ENCODE data around the gene KAZN.

Gene KAZN

DNA sequence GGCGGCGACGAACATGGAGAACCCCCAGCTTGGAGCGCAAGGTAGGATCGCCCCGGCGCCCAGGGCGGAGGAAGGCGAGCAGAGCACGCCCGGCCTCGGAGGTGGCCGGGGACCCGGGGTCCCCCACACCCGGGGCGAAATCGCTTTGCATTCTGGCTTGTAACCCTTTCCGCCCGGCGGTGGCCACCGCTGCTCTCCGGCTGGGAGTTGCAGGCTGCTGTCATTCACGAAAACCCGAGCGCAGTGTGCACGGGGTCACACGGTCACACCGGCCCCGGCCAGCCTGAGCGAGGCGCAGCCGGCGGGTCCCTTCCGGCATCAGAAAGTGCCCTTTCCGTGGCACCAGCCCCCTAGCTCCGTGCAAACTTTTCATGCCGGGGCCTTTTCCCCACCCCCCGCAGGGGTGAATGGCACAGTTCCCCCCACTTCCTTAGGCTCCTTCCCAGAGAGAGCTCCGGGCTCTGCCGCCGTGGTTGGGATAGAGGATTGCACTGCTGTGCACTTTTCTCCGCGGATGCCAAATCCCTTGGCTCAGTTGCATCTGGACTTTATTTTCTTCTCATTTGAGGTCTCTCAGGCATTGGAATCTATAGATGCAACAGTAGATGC, 802 bp downstream of the KAZN start (continued):
- TF ChIP-seq, protein P1, sequence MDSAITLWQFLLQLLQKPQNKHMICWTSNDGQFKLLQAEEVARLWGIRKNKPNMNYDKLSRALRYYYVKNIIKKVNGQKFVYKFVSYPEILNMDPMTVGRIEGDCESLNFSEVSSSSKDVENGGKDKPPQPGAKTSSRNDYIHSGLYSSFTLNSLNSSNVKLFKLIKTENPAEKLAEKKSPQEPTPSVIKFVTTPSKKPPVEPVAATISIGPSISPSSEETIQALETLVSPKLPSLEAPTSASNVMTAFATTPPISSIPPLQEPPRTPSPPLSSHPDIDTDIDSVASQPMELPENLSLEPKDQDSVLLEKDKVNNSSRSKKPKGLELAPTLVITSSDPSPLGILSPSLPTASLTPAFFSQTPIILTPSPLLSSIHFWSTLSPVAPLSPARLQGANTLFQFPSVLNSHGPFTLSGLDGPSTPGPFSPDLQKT (IDR thresholded peaks at IDR 0.05; ENCODE audit: borderline replicate concordance, low read depth, low read length): no peak
- TF ChIP-seq ZBTB7A (tag by site-specific recombination; IDR thresholded peaks at IDR 0.05; ENCODE audit: low read depth): no peak

DNA sequence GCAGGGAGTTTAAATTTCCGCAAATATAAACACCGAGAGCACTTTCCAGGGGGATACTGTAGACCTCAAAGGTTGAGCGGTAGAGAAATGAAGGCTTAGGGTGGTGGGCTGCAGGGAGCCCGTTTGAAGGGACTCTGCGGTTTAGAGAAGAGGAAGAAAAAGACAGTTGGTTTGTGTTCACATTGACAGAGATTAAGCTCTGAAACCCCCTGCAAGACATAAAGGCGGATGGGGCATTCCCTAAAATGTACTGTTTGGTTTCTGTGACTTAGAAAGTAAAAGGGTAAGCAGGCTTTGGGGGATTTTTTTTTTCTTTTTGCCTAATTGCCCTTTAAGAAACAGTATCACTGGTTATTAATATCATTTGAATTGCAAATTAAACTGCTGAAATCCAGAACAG, 1.3 kb downstream of the KAZN start:
- ChIA-PET CTCF (interaction anchor here (0.7 to 1.2 kb wide), 4 partner anchors 123 to 645 kb away, joined by 3 to 4 read pairs (median 3); no protein-coding TSS in a partner anchor), POLR2A (no interaction called here)
- TF ChIP-seq, protein P2, sequence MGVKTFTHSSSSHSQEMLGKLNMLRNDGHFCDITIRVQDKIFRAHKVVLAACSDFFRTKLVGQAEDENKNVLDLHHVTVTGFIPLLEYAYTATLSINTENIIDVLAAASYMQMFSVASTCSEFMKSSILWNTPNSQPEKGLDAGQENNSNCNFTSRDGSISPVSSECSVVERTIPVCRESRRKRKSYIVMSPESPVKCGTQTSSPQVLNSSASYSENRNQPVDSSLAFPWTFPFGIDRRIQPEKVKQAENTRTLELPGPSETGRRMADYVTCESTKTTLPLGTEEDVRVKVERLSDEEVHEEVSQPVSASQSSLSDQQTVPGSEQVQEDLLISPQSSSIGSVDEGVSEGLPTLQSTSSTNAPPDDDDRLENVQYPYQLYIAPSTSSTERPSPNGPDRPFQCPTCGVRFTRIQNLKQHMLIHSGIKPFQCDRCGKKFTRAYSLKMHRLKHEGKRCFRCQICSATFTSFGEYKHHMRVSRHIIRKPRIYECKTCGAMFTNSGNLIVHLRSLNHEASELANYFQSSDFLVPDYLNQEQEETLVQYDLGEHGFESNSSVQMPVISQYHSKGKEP (tag by site-specific recombination; IDR thresholded peaks at IDR 0.05): no peak
- TF ChIP-seq ZNF548 (tag by site-specific recombination; IDR thresholded peaks at IDR 0.05) (no peak), MZF1 (tag by site-specific recombination; IDR thresholded peaks at IDR 0.05; ENCODE audit: borderline replicate concordance) (no peak), ZNF132 (tag by site-specific recombination; IDR thresholded peaks at IDR 0.05; ENCODE audit: borderline replicate concordance) (no peak), ZNF791 (tag by site-specific recombination; IDR thresholded peaks at IDR 0.05) (no peak), ZNF211 (tag by site-specific recombination; IDR thresholded peaks at IDR 0.05; ENCODE audit: low read depth) (no peak), KLF9 (tag by site-specific recombination; IDR thresholded peaks at IDR 0.05; ENCODE audit: low read depth) (no peak), ZNF830 (tag by site-specific recombination; IDR thresholded peaks at IDR 0.05; ENCODE audit: low read depth) (no peak), ZNF529 (tag by site-specific recombination; IDR thresholded peaks at IDR 0.05; ENCODE audit: insufficient replicate concordance) (no peak)
- H3K36me3 ChIP-seq (ENCODE audit: control insufficient read depth in 2 of 2, insufficient read depth in 1 of 2, low read length in 2 of 2): no peaks in the 10 kb centered on the region
- H3K9me3 ChIP-seq (ENCODE audit: control insufficient read depth, insufficient read depth, low read depth, low read length): no peaks in the 10 kb centered on the region
- H3K27ac ChIP-seq (ENCODE audit: extremely low read depth, low read depth, low read length): no peak overlapping the region
- no peak overlapping the region; the same call in 1 of the 2 replicates for H3K4me3 ChIP-seq (ENCODE audit: low read depth, low read length)
- peaks cover 6% of the 10 kb centered on the region; the same call in 1 of the 2 replicates for H3K4me1 ChIP-seq (ENCODE audit: control insufficient read depth, insufficient read depth, low read length)

DNA sequence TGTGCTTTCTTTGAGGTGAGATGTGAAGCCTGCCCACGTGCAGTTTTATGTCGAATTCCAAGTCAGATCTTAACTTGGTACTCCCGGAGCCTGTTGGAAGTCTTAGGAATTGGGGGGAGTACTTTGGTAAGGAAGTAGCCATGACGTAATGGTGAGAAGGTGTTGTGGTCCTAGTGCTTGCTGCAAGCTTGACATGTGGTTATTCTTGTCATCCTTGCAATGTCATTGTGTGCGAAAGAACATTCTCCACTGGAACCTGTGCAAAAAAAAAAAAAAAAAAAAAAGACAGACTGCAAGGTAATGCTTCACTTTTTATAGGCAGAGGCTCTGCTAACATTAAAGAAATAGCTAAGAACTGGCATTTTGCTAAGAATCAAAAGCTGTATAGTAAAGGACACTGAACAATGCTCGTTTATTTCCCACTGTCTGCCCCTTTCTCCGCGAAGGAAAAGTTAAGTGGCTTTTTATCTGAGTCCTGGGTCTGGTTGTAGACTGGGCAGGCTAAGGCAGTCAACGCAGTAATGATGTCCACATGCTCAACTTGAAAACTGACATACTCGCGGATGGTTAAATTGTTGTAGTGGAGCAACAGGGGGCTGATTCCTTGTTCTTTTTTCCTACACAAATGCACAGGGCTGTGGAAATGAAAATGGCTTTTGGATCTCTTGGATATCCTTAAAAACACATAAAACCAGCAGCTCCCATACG, 2.1 kb downstream of the KAZN start:
- TF ChIP-seq ZSCAN16 (tag by site-specific recombination; IDR thresholded peaks at IDR 0.05) (peak; percentile 92; the same call in 1 of the 2 replicates), ZNF426 (tag by site-specific recombination; IDR thresholded peaks at IDR 0.05) (no peak), ZNF211 (tag by site-specific recombination; IDR thresholded peaks at IDR 0.05; ENCODE audit: low read depth) (no peak), ZNF629 (tag by site-specific recombination; IDR thresholded peaks at IDR 0.05) (peak; percentile 38; the same call in 1 of the 2 replicates)
- TF ChIP-seq, protein P3, sequence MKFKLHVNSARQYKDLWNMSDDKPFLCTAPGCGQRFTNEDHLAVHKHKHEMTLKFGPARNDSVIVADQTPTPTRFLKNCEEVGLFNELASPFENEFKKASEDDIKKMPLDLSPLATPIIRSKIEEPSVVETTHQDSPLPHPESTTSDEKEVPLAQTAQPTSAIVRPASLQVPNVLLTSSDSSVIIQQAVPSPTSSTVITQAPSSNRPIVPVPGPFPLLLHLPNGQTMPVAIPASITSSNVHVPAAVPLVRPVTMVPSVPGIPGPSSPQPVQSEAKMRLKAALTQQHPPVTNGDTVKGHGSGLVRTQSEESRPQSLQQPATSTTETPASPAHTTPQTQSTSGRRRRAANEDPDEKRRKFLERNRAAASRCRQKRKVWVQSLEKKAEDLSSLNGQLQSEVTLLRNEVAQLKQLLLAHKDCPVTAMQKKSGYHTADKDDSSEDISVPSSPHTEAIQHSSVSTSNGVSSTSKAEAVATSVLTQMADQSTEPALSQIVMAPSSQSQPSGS (tag by site-specific recombination; IDR thresholded peaks at IDR 0.05; ENCODE audit: low read depth): peak; percentile 76
- TF ChIP-seq, protein P4, sequence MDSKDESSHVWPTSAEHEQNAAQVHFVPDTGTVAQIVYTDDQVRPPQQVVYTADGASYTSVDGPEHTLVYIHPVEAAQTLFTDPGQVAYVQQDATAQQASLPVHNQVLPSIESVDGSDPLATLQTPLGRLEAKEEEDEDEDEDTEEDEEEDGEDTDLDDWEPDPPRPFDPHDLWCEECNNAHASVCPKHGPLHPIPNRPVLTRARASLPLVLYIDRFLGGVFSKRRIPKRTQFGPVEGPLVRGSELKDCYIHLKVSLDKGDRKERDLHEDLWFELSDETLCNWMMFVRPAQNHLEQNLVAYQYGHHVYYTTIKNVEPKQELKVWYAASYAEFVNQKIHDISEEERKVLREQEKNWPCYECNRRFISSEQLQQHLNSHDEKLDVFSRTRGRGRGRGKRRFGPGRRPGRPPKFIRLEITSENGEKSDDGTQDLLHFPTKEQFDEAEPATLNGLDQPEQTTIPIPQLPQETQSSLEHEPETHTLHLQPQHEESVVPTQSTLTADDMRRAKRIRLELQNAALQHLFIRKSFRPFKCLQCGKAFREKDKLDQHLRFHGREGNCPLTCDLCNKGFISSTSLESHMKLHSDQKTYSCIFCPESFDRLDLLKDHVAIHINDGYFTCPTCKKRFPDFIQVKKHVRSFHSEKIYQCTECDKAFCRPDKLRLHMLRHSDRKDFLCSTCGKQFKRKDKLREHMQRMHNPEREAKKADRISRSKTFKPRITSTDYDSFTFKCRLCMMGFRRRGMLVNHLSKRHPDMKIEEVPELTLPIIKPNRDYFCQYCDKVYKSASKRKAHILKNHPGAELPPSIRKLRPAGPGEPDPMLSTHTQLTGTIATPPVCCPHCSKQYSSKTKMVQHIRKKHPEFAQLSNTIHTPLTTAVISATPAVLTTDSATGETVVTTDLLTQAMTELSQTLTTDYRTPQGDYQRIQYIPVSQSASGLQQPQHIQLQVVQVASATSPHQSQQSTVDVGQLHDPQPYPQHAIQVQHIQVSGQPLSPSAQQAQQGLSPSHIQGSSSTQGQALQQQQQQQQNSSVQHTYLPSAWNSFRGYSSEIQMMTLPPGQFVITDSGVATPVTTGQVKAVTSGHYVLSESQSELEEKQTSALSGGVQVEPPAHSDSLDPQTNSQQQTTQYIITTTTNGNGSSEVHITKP (tag by site-specific recombination; IDR thresholded peaks at IDR 0.05): peak; percentile 33; the same call in 1 of the 2 replicates
- H3K9me3 ChIP-seq (ENCODE audit: control insufficient read depth, insufficient read depth, low read depth, low read length): no peaks in the 10 kb centered on the region
- H3K4me3 ChIP-seq (ENCODE audit: low read depth, low read length): no peak overlapping the region
- no peaks in the 10 kb centered on the region for H3K36me3 ChIP-seq (ENCODE audit: control insufficient read depth in 2 of 2, insufficient read depth in 1 of 2, low read length in 2 of 2)
- ChIA-PET CTCF (interaction anchor here (0.6 to 1.4 kb wide), 5 partner anchors 9 to 645 kb away, joined by 3 to 6 read pairs (median 3); no protein-coding TSS in a partner anchor), POLR2A (no interaction called here)
- H3K4me1 ChIP-seq (ENCODE audit: control insufficient read depth, insufficient read depth, low read length): peaks cover 6% of the 10 kb centered on the region; the same call in 1 of the 2 replicates
- H3K27ac ChIP-seq (ENCODE audit: extremely low read depth, low read depth, low read length): no peak overlapping the region

All from HEK293 (cell line).